GM23338 (cell line): ENCODE data around the gene TMEM223.

Source experiments
- CREB1 ChIP-seq: fragments of 250-450 bp; sonication (Bioruptor Pico); IDR thresholded peaks from 2 replicates; pipeline ENCODE4 v1.5.0; 2020; ENCODE audit warnings: low read depth, mild to moderate bottlenecking, moderate library complexity
- CTCF ChIP-seq, 2 experiments: fragments of 200-600 bp in 1 of 2; sonication (generic) in 1 of 2; conservative IDR thresholded peaks; 2 replicates each; pipeline versions ENCODE4 v1.5.1 to v1.6.1; 2016 to 2017; ENCODE audit warnings: antibody characterized with exemption in 2 of 2, low read depth in 2 of 2, mild to moderate bottlenecking in 2 of 2, moderate library complexity in 1 of 2
- ETS1 ChIP-seq: IDR thresholded peaks from 2 replicates; pipeline ENCODE4 v1.6.1; 2016; ENCODE audit warnings: antibody characterized with exemption
- EZH2 ChIP-seq: fragments of 200-600 bp; sonication (generic); IDR thresholded peaks from one replicate; pipeline ENCODE4 v1.8.0; 2017; ENCODE audit warnings: antibody characterized with exemption, mild to moderate bottlenecking, low read depth; ENCODE audit not compliant: unreplicated experiment
- EZH2phosphoT487 ChIP-seq: fragments of 200-600 bp; sonication (generic); IDR thresholded peaks from one replicate; pipeline ENCODE4 v1.8.1; 2018; ENCODE audit warnings: antibody characterized with exemption; ENCODE audit not compliant: unreplicated experiment
- JUNB ChIP-seq: IDR thresholded peaks from one replicate; pipeline ENCODE4 v1.6.1; 2016; ENCODE audit warnings: antibody characterized with exemption; ENCODE audit not compliant: unreplicated experiment
- NANOG ChIP-seq: IDR thresholded peaks from 2 replicates; pipeline ENCODE4 v1.6.1; 2016; ENCODE audit warnings: antibody characterized with exemption, borderline replicate concordance
- POLR2AphosphoS5 ChIP-seq: IDR thresholded peaks from 2 replicates; pipeline ENCODE4 v1.6.1; 2016; ENCODE audit warnings: antibody characterized with exemption, low read depth
- REST ChIP-seq: IDR thresholded peaks from one replicate; pipeline ENCODE4 v1.6.1; 2018; ENCODE audit warnings: antibody characterized with exemption; ENCODE audit not compliant: unreplicated experiment
- STAT1 ChIP-seq: IDR thresholded peaks from one replicate; pipeline ENCODE4 v1.6.1; 2016; ENCODE audit warnings: antibody characterized with exemption; ENCODE audit not compliant: unreplicated experiment
- ZNF331 ChIP-seq: fragments of 250-450 bp; sonication (Bioruptor Pico); IDR thresholded peaks from 2 replicates; pipeline ENCODE4 v1.5.0; 2020; ENCODE audit warnings: low read depth, mild to moderate bottlenecking, moderate library complexity
- ZNF462 ChIP-seq: fragments of 250-450 bp; sonication (Bioruptor Pico); IDR thresholded peaks from 2 replicates; pipeline ENCODE4 v1.5.0; 2020; ENCODE audit warnings: mild to moderate bottlenecking, moderate library complexity

GRCh38 chr11:62823677-62824076 is 31.9 kb upstream of the TMEM223 start:
- TF ChIP-seq CTCF (conservative IDR thresholded peaks at IDR 0.05; ENCODE audit: low read depth in 2 of 2) (no peak), CREB1 (CRISPR knock-in tag) (no peak), REST (no peak), EZH2phosphoT487 (no peak), POLR2AphosphoS5 (no peak), EZH2 (no peak), JUNB (no peak), ETS1 (no peak), ZNF462 (CRISPR knock-in tag) (no peak), STAT1 (no peak), NANOG (no peak), ZNF331 (no peak)
